Cardiac fibroblast (primary cell): ENCODE results near the gene C11orf91.

Source experiments
- DNase-seq, 2 donors: peaks; one replicate each; pipeline versions ENCODE4 v3.0.0 to v3.0.0-alpha.2; 2010; ENCODE audit warnings: low read depth in 2 of 2
- H3K4me3 ChIP-seq, 2 donors: replicated peaks in 1 of 2; 1 replicate in 1 of 2; 2 replicates in 1 of 2; pipeline ENCODE4 v1.5.1; 2011; ENCODE audit warnings: low read depth in 2 of 2, low read length in 2 of 2, mild to moderate bottlenecking in 2 of 2, moderate library complexity in 1 of 2
- TF ChIP-seq, protein P1 (sequence below): IDR thresholded peaks from one replicate; pipeline ENCODE4 v1.5.1; 2011; ENCODE audit warnings: low read depth, mild to moderate bottlenecking, low read length, inconsistent platforms

C11orf91 gene

DNA sequence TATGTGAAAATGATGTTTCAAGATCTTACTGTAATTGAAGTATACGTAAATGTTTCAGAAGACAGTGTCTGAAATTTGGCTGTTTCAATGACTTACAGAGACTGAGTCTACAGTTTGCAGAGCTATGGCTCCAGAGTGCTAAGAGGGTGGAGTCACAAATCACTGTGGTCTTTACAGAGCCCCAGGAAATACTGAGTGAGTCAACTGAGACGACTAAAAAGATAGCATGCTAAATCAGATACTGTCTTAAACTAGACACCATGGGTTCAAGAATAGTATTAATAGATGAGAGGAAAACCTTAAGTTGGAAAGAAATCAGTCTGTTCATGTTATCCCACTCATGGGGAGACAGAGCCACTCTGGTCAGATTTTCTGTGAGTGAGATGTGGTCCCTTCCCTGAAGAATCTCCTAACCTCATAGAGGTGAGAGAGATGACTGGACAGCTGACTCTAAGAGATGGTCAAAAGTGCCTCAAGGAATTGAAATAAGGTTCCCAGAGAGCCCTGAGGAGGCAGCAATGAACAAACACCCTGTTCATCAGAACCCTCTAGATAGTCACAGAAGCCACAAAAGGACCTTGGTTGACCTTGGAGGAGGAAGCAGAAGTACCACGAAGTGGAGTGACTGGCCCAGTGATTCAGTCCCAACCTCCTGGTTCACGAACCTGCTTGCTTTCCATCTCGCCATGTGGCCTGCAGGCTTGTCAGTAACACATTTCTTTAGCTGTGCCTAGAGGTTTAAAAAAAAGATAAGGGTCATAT is 30.2 kb downstream of the C11orf91 start:
- peak; percentile 30 to 50 for DNase-seq
- no peak overlapping the region for H3K4me3 ChIP-seq
- TF ChIP-seq, protein P1, sequence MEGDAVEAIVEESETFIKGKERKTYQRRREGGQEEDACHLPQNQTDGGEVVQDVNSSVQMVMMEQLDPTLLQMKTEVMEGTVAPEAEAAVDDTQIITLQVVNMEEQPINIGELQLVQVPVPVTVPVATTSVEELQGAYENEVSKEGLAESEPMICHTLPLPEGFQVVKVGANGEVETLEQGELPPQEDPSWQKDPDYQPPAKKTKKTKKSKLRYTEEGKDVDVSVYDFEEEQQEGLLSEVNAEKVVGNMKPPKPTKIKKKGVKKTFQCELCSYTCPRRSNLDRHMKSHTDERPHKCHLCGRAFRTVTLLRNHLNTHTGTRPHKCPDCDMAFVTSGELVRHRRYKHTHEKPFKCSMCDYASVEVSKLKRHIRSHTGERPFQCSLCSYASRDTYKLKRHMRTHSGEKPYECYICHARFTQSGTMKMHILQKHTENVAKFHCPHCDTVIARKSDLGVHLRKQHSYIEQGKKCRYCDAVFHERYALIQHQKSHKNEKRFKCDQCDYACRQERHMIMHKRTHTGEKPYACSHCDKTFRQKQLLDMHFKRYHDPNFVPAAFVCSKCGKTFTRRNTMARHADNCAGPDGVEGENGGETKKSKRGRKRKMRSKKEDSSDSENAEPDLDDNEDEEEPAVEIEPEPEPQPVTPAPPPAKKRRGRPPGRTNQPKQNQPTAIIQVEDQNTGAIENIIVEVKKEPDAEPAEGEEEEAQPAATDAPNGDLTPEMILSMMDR = no peak

DNA sequence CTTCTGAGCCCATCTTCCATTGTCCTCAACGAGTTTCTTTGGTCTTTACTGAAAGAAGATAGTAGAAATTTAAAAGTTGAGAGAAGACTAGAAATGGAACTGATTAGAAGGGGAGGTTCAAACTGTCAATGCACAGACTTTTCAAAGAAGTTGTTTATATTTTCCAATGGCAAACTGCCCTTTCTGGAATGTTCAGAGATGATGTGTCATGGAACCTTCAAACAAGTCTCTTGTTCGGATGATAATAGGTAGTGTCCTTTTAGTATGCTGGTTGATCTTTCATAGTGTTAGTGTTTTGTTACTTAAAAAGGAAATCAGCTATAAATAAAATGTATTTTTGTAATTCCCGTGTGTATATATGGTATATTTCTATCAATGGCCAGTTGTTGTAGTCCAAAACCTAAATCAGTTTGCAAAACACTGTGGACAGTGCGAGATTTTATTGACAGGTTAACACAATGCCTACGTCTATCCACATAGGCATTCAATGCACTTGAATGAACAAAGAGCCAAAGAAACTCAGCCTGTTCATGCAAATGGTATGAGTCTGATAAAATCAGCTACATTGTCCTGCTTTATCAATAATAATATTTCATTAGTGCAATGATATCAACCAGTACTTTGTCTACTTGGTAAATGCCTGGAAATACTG is 30.9 kb downstream of the C11orf91 start:
- TF ChIP-seq, protein P1 = no peak
- H3K4me3 ChIP-seq = no peak overlapping the region
- no peak for DNase-seq

GRCh38 chr11:33668951-33669596 is 31.6 kb downstream of the C11orf91 start:
- no peak overlapping the region for H3K4me3 ChIP-seq
- DNase-seq = no peak
- TF ChIP-seq, protein P1 = no peak

GRCh38 chr11:33668468-33668825 is 32.2 kb downstream of the C11orf91 start:
- TF ChIP-seq, protein P1 = no peak
- no peak overlapping the region for H3K4me3 ChIP-seq
- no peak for DNase-seq

GRCh38 chr11:33667819-33668467 is 32.7 kb downstream of the C11orf91 start:
- DNase-seq = no peak
- no peak overlapping the region for H3K4me3 ChIP-seq
- TF ChIP-seq, protein P1 = no peak

DNA sequence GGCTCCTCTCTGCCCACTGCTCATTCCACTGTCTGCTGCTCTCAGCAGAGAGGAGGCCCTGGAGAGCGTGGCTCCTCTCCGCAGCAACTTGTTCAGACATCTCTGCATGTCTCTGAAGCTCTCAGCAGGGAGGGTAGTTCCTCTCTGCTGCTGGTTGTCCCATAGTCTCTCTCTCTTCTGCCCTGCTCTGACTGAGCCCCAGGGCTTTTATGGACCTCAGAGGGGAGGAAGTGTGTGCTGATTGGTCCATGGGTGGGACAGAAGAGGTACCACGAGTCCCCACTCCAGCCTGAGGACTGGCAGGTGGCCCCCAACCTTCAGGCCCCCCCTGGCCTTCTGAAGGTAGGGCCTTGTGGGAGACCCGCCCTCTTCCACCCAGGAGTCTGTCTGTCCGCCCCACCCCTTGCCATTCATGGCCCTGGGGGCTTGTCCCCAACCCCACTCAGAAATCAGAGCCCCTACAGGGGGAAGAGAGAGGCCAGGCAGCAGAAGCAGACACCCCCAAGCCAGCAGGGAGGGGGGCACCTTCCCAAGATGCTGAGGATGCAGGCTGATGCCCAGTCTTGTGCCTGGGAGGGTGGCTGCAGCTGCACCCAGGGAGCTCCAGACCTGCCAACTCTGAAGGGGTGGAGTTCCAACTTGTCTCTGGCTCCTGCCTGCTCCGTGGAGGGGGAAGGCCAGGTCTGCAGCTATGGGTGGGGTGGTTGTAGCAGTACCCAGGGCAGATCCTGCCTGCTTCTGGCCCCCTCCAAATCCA is 35.1 kb downstream of the C11orf91 start:
- TF ChIP-seq, protein P1 = no peak
- H3K4me3 ChIP-seq = no peak overlapping the region
- DNase-seq = no peak
